GM10266 (cell line): ENCODE measurements around the gene HELZ2.

ENCODE experiments used
- DNase-seq: peaks from one replicate; pipeline ENCODE4 v3.0.0; 2012; ENCODE audit errors: extremely low spot score
- TF ChIP-seq, protein P1 (sequence below): IDR thresholded peaks from 2 replicates; pipeline ENCODE4 v1.5.1; 2012; ENCODE audit warnings: mild to moderate bottlenecking, low read depth; ENCODE audit not compliant: control insufficient read depth, insufficient read depth; ENCODE audit errors: missing control alignments

Gene HELZ2

DNA sequence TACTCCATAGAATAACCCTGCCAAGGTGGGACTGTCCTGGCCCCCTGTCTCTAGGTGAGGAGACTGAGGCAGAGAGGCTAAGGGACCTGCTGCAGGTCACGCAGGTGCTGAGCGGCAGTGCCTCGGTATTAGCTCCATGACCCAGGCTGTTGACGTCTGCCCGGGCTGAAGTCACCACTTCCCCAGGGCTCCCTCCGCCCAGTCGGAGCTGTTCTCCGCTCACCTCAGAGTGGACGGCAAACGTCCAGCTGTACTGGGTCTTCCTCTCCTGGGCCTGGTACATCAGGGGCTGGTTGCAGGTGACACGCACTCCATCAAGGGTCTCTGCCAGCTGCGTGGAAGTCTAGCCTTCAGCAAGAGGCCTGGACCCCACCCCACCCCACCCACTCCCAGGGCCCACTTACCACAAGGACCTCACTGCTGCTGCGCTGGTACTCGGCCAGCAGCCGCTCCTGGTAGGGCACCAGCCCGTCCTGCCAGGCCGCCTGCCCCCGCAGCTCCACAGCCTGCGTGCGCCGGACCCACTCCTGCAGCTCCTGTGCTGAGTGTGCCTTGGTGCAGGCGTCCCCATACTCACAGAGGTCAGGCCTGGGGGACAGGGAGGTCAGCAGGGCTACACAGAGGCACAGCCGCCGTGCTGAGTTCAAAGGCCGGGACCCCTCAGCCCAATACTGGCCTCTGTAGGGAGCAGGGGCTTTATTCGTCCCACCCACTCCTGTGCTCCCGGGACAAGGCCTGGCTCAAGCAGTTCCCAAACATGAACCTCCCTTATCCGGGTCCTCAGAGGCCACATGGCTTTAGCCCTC, 3.6 kb downstream of the HELZ2 start:
- DNase-seq = no peak
- TF ChIP-seq, protein P1, sequence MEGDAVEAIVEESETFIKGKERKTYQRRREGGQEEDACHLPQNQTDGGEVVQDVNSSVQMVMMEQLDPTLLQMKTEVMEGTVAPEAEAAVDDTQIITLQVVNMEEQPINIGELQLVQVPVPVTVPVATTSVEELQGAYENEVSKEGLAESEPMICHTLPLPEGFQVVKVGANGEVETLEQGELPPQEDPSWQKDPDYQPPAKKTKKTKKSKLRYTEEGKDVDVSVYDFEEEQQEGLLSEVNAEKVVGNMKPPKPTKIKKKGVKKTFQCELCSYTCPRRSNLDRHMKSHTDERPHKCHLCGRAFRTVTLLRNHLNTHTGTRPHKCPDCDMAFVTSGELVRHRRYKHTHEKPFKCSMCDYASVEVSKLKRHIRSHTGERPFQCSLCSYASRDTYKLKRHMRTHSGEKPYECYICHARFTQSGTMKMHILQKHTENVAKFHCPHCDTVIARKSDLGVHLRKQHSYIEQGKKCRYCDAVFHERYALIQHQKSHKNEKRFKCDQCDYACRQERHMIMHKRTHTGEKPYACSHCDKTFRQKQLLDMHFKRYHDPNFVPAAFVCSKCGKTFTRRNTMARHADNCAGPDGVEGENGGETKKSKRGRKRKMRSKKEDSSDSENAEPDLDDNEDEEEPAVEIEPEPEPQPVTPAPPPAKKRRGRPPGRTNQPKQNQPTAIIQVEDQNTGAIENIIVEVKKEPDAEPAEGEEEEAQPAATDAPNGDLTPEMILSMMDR = no peak

DNA sequence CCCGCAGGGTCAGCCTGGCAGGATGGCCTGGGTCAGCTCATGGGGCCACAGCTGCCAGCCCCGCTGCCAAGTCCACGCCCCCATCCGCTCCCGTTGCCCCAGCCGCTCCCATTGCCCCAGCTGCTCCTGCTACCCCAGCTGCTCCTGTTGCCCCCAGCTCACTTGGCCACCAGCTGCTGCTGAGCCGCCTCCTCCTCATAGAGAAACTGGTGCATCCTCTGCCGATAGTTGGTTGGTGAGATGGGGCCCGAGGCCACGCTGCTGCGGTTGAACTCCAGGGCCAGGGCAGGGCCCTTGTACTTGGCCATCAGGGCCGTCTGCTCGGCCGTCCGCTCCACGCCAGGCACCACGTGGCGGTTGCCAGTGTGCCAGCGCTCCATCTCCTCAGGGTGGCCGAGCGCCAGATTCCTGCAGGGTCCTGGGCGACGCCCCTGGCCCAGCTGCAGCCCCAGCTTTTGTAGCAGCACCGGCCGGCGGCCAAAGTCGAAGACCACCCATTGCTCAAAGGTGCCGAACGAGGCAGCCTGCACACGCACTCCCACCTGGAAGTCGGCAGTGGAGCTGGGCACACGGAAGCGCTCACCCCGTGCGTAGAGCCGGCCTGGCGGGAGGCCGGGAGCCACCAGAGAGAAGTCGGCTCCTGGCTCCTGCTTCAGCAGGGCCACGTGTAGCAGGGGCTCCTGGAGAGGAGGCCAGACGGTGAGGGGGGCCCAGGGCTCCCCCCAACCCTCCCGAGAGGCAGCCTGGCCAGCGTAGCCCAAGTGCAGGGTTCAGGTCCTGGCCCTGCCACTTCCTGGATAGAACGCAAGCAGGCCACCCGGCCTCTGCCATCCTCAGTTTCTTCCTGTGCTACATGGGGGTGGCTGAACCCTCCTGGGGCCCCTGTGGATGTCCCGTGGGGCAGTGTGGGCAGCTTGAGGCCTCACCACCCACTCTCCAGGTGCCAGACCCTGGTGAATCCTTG, 4.8 kb downstream of the HELZ2 start:
- TF ChIP-seq, protein P1 = no peak
- DNase-seq = no peak

DNA sequence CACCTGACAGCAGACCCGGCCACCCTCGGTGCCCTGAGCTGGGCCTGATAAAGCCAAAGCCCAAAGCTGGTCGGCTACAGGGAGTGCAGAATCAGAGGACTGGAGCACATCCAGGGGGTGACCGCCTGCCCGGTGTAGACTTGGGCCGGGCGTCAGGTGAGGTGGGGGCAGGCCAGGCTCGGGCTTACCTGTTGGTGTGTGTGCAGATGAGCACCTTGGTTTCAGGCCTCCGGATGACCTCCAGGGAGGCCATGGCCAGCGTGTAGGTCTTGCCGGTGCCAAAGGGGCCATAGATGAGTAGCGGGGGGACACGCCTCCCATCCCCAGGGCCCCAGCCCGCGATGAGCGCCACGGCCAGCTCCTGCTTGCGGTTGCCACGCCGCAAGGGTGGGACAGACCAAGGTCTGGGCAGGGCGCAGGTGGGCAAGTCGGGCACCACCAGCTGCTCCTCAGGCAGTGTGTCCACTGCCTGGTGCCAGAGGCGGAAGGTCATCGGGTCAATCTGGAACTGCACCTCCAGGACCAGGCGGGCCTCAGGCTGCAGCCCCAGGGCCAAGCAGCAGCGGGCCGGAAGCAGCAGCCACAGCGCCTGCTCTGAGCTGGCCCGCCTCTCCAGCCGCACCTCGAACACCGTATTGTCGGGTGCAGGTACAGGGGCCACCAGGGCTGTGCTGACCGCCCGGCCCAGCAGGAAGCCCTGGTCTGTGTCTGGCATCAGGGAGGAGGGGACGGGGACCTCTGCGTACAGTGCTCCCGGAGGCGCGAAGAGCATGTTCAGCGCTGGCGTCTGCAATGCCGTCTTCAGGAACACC, 5.7 kb downstream of the HELZ2 start:
- DNase-seq = no peak
- TF ChIP-seq, protein P1 = no peak

DNA sequence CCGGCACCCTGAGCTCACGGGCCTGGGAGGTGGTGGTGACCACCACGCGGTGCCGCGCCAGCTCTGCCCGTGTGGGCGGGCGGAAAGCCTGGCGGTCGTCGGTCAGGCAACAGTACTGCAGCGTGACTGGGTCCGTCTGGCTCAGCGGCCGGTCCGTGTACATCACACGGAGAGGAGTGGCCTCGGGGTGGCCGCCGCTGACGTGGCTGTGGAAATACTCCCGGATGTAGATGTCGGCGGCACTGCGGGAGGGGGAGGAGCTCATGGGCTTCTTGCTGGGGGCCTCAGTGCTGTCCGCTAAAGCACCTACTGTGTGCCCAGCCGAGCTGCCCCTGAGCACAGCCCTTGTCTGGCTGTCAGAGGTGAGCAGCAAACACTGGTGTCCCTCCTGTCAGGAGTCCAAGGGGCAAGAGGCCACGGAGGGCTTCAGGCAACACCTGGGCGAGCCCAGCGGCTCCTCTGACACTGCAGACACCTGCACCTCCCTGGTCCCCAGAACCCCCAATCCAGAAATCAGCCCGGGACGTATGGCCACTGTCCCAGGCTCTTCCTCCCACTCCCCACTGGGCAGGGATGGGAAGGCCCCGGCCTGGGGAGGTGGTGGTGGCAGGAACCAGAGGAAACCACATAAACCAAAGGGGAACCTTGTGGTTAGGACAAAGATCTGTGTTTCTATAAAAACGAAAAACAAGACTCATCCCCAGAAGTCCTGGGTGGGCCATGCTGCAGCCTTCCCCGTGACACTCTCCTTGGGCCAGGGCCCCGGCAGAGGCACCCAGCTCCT, 6.5 kb downstream of the HELZ2 start:
- peak; percentile 80 for DNase-seq
- TF ChIP-seq, protein P1 = no peak

DNA sequence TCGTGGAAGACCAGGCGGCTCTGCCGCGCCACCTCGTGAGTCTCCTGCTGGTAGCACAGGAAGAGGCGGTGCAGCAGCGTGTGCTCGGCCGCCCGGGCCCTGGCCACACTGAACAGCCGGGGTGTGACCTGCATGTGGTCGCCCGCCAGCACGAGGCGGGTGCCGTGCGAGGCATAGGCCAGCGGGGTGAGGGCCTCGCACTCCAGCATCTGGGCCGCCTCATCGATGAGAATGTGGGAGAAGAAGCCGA, 7.0 kb downstream of the HELZ2 start:
- TF ChIP-seq, protein P1 = no peak
- DNase-seq = no peak

DNA sequence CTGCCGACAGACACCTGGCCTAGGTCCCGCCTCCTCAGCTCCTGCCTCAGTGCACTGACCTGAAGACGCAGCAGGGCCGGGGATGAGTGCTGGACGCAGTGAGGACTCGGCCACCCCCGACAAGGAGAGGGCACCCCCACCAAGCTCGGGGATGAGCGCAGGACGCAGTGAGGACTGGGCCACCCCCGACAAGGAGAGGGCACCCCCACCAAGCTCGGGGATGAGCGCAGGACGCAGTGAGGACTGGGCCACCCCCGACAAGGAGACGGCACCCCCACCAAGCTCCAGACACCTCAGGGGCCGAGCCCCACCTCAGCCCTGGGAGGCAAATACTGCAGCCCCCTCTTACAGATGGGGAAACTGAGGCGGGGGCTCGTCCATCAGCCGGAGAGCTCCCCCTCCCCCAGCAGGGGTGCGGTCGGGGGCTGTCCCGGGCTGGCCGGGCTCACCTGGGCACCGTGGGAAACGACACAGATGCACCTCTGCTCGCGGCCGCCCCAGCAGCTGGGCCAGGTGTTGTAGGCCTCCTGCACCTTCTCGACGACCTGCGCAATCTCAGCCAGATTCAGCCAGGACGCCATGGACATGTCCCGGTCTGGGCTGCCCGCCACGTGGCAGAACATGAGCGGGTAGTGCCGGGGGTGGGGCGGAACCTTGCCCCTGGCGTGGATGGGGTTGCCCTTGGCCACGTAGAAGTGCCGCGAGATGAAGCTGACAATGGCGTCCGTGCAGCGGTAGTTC, 7.5 kb downstream of the HELZ2 start:
- DNase-seq = no peak
- TF ChIP-seq, protein P1 = no peak
